Measurements from ENCODE around the gene NFE2L3.

Gene NFE2L3

DNA sequence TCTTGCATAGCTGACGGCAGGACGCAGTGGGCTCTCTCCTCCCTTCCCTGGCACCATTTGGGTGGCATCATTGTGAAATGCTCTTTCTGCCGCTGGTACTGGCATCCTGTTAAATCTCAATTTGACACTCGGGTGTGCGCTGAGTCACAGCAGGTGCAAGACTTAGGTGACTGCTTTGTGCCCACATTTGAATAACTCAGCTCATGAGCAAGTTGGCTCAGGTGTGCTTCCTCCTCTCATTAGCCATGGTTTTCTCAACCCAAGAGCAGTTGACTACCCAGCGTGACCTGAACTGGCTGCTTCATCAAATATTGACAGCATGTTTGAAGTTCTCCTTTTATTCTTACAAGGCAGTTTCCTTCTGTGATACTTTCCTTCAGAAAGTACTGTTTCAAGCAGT, 24.6 kb upstream of the NFE2L3 start:
- no peak overlapping the region for H3K4me3 ChIP-seq (ENCODE audit: low read length)
- no peaks in the 10 kb centered on the region for H3K4me1 ChIP-seq (ENCODE audit: control insufficient read depth, insufficient read depth, low read length)
- no peaks in the 10 kb centered on the region for H3K27me3 ChIP-seq (ENCODE audit: control insufficient read depth, insufficient read depth, low read length)
- no peak overlapping the region for H3K27ac ChIP-seq (ENCODE audit: low read length)
- DNase-seq (ENCODE audit: low read depth, low spot score) = no peak
- H3K9me3 ChIP-seq (ENCODE audit: control insufficient read depth, insufficient read depth, low read length) = no peaks in the 10 kb centered on the region
- WGBS (ENCODE audit: insufficient coverage, insufficient read length) = no CpG with 5 or more reads among the region's 6 CpGs
- no peaks in the 10 kb centered on the region for H3K36me3 ChIP-seq (ENCODE audit: control insufficient read depth, insufficient read depth, low read length)

DNA sequence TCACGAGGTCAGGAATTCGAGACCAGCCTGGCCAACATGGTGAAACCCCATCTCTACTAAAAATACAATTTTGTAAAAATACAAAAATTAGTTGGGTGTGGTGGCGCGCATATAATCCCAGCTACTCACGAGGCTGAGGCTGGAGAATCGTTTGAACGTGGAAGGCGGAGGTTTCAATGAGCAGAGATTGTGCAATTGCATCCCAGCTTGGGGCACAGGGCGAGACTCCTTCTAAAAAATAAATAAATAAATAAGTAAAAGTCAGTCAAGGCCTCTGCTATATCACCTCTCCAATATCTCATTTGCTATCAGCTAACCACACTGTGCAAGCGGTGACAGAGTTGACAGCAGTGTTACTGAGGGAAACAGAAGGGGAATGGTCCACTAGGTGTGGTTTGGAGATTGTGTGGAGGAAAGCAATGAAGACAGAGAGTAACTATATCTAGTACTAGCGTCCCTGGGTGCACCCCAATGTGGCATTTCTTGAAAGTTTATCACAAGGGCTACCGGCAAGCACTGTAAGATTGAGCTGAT, 20.9 kb upstream of the NFE2L3 start:
- Histone ChIP-seq H3K36me3 (ENCODE audit: control insufficient read depth, insufficient read depth, low read length) (no peaks in the 10 kb centered on the region), H3K4me1 (ENCODE audit: control insufficient read depth, insufficient read depth, low read length) (no peaks in the 10 kb centered on the region), H3K9me3 (ENCODE audit: control insufficient read depth, insufficient read depth, low read length) (no peaks in the 10 kb centered on the region), H3K4me3 (ENCODE audit: low read length) (no peak overlapping the region), H3K27ac (ENCODE audit: low read length) (no peak overlapping the region), H3K27me3 (ENCODE audit: control insufficient read depth, insufficient read depth, low read length) (no peaks in the 10 kb centered on the region)
- WGBS (ENCODE audit: insufficient coverage, insufficient read length) = no CpG with 5 or more reads among the region's 12 CpGs
- DNase-seq (ENCODE audit: low read depth, low spot score) = no peak

DNA sequence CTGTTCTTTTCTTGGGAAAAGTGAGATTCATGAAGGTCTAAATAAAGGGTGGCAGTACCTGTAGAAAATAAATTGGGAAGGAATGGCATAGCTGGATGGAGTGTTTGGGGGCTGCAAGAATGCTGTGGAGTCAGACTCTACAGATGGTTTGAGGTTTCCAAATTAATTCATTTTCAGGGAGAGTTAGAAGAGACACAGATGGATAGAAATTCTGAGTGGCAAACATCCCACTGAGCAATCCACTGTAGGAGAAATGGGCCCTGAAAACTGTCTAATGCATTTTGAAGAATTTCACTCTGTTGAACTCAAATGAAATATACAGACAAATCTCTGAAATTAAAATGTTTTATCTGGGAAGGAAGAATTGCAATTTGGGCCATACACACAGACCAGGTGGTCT, 16.9 kb upstream of the NFE2L3 start:
- no peaks in the 10 kb centered on the region for H3K36me3 ChIP-seq (ENCODE audit: control insufficient read depth, insufficient read depth, low read length)
- no peaks in the 10 kb centered on the region for H3K27me3 ChIP-seq (ENCODE audit: control insufficient read depth, insufficient read depth, low read length)
- H3K9me3 ChIP-seq (ENCODE audit: control insufficient read depth, insufficient read depth, low read length) = no peaks in the 10 kb centered on the region
- H3K4me1 ChIP-seq (ENCODE audit: control insufficient read depth, insufficient read depth, low read length) = no peaks in the 10 kb centered on the region
- H3K27ac ChIP-seq (ENCODE audit: low read length) = no peak overlapping the region
- no peak for DNase-seq (ENCODE audit: low read depth, low spot score)
- H3K4me3 ChIP-seq (ENCODE audit: low read length) = no peak overlapping the region

DNA sequence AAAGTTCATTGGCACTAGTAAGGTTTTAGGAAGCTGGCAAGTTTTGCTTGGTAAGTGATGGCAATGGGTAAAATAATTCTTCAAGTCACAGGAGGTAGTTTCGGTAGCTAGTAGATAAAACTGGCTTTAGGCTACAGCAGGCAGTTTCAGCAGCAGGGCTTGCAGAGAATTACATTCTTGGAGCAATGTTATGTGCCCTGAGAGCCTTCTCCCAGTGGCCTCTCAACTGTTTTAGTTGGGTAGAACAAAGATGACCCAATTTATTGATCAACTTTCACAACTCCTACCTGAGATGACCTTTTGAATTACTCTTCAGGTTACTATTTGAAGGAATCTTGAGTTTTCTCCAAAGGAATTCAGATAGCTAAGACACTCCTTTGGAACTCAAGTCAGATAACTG, 16.4 kb upstream of the NFE2L3 start:
- H3K9me3 ChIP-seq (ENCODE audit: control insufficient read depth, insufficient read depth, low read length) = no peaks in the 10 kb centered on the region
- WGBS (ENCODE audit: insufficient coverage, insufficient read length) = no CpG with 5 or more reads among the region's 1 CpG
- H3K4me3 ChIP-seq (ENCODE audit: low read length) = no peak overlapping the region
- no peak for DNase-seq (ENCODE audit: low read depth, low spot score)
- H3K27ac ChIP-seq (ENCODE audit: low read length) = no peak overlapping the region
- no peaks in the 10 kb centered on the region for H3K27me3 ChIP-seq (ENCODE audit: control insufficient read depth, insufficient read depth, low read length)
- H3K4me1 ChIP-seq (ENCODE audit: control insufficient read depth, insufficient read depth, low read length) = no peaks in the 10 kb centered on the region
- H3K36me3 ChIP-seq (ENCODE audit: control insufficient read depth, insufficient read depth, low read length) = no peaks in the 10 kb centered on the region

DNA sequence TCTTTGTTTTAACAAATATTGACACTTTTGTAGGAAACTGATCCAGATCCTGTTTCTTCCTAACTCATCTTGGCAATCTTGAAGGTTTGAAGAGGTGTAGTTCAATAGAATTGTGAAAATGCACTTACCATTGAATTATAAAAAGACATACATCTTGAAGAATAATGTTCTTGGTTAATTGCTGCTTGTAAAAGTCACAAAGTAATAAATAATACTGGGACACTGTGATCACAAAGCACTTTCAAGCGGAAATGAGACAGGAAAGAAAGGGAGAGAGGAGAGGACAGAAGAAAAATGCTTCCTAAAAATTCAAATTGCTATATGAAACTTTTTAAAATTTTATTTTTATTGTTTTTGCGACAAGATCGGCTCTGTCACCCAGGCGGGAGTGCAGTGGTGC, 15.2 kb upstream of the NFE2L3 start:
- H3K4me1 ChIP-seq (ENCODE audit: control insufficient read depth, insufficient read depth, low read length) = no peaks in the 10 kb centered on the region

DNA sequence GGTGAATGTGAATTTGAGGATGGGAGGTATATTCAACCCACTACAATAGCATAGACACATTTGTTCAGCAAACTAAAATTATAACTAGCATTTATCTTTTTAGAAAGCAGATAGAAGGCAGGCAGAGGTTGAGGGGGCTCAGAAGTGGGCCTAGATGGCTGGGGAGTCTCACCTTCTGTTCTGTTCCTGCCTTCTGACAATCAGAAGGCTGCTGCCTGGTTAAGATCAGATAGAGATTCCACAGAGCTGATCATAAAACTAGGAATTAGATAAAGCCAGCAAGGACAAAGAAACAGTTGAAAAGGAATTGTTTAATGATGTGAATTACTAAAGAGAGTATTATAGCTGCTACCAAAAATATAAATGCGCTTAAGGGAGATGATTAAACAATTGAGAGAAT, 11.6 kb upstream of the NFE2L3 start:
- Histone ChIP-seq H3K27ac (ENCODE audit: low read length) (no peak overlapping the region), H3K9me3 (ENCODE audit: control insufficient read depth, insufficient read depth, low read length) (no peaks in the 10 kb centered on the region), H3K27me3 (ENCODE audit: control insufficient read depth, insufficient read depth, low read length) (no peaks in the 10 kb centered on the region), H3K36me3 (ENCODE audit: control insufficient read depth, insufficient read depth, low read length) (no peaks in the 10 kb centered on the region), H3K4me3 (ENCODE audit: low read length) (no peak overlapping the region), H3K4me1 (ENCODE audit: control insufficient read depth, insufficient read depth, low read length) (no peaks in the 10 kb centered on the region)
- no peak for DNase-seq (ENCODE audit: low read depth, low spot score)
- no CpG with 5 or more reads among the region's 1 CpG for WGBS (ENCODE audit: insufficient coverage, insufficient read length)

More for the DNA sequence above, 15.2 kb upstream of the NFE2L3 start:
- Histone ChIP-seq H3K4me3 (ENCODE audit: low read length) (no peak overlapping the region), H3K27me3 (ENCODE audit: control insufficient read depth, insufficient read depth, low read length) (no peaks in the 10 kb centered on the region), H3K27ac (ENCODE audit: low read length) (no peak overlapping the region), H3K9me3 (ENCODE audit: control insufficient read depth, insufficient read depth, low read length) (no peaks in the 10 kb centered on the region), H3K36me3 (ENCODE audit: control insufficient read depth, insufficient read depth, low read length) (no peaks in the 10 kb centered on the region)
- WGBS (ENCODE audit: insufficient coverage, insufficient read length) = no CpG with 5 or more reads among the region's 4 CpGs
- no peak for DNase-seq (ENCODE audit: low read depth, low spot score)

DNA sequence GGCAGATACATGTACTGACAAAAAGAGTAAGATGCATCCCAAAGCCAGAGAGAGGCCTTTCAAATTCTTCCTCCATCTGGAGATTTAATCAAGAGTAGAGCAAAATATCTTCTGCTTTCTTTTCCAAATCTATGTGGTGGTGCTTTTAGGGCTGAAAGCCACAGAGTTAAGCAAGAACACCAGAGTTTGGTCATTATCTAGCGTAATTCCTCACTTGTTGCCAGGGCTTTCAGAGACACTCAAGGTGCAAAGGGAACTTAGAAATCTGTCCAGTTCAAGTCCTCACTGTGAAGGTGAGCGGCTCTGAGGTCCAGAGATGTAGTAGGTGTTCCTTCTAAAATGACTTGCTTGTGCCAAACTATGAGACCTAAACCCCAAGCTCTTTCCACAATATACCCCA, 10.9 kb upstream of the NFE2L3 start:
- Histone ChIP-seq H3K27me3 (ENCODE audit: control insufficient read depth, insufficient read depth, low read length) (no peaks in the 10 kb centered on the region), H3K36me3 (ENCODE audit: control insufficient read depth, insufficient read depth, low read length) (no peaks in the 10 kb centered on the region), H3K4me1 (ENCODE audit: control insufficient read depth, insufficient read depth, low read length) (no peaks in the 10 kb centered on the region), H3K27ac (ENCODE audit: low read length) (no peak overlapping the region), H3K4me3 (ENCODE audit: low read length) (no peak overlapping the region), H3K9me3 (ENCODE audit: control insufficient read depth, insufficient read depth, low read length) (no peaks in the 10 kb centered on the region)
- DNase-seq (ENCODE audit: low read depth, low spot score) = no peak
- WGBS (ENCODE audit: insufficient coverage, insufficient read length) = no CpG with 5 or more reads among the region's 2 CpGs

DNA sequence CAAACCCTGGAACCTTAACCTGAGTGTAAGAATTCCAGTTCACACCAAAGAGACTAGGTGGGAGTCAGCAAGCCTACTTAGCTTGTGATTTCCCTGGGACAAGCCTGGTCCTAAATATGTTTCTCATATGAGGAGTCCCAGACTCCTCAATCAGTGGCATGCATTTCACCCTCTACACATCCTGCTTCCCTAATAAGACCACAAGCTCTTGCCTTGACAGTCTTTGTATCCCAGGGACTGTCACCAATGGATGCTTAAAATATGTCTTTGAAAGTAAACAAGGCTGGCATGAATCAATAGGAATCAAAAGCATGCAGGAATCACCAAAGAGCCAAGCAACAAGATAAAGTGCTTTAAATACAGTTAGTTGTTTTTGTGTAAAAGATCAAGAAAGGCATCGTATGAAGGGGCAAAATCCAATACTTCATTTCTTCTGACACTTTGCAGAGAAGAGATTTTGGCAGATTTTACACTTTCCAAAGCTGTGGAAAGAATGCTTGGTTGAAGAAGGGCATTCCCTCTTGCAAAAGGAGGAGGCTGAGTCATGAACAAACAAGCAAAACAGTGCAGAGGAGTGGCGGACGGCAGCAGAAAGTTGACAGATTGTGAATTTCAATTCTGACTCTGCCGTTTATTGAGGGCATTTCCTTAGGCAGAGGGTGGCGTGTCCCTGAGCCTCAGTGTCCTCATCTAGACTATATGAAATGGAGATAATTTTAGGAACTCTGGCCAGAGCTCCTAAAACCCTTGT, 8.5 kb upstream of the NFE2L3 start:
- no CpG with 5 or more reads among the region's 5 CpGs for WGBS (ENCODE audit: insufficient coverage, insufficient read length)
- Histone ChIP-seq H3K9me3 (ENCODE audit: control insufficient read depth, insufficient read depth, low read length) (peaks cover 2% of the 10 kb centered on the region; the same call in 1 of the 2 replicates), H3K4me1 (ENCODE audit: control insufficient read depth, insufficient read depth, low read length) (no peaks in the 10 kb centered on the region), H3K4me3 (ENCODE audit: low read length) (no peak overlapping the region), H3K36me3 (ENCODE audit: control insufficient read depth, insufficient read depth, low read length) (no peaks in the 10 kb centered on the region), H3K27me3 (ENCODE audit: control insufficient read depth, insufficient read depth, low read length) (no peaks in the 10 kb centered on the region), H3K27ac (ENCODE audit: low read length) (no peak overlapping the region)
- DNase-seq (ENCODE audit: low read depth, low spot score) = no peak

DNA sequence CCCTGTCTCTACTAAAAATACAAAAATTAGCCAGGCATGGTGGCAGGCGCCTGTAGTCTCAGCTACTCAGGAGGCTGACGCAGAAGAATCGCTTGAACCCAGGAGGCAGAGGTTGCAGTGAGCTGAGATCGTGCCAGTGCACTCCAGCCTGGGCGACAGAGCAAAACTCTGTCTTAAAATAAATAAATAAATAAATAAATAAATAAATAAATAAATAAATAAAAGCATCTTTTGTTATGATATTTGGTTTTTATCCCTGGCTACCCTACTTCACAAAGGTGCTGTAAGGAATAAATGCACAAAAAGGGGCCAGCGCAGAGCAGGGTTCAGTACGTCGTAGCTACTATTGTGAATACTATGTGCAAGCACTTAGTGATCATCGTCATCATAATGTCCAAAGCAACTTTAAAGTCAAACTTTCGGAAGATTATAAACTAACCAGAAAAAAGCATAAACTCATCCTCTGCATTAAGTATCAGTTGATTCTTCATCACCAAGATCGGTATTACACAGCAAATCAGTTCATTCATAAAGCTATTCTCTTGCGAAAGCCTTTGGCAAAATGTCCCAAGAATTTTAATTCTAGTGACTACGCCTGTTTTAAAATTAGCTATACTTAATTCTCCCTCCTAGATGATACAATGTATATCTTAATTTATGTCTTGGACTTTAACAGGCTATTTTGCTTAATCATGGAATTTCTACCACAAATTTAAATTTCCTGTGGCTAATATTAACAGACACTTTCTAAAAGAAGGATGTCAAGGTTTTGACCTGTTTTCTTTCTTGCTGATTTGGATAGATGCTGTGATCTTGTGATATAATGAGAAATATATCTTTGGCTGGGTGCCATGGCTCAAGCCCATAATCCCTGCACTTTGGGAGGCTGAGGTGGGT, 7.6 kb upstream of the NFE2L3 start:
- Histone ChIP-seq H3K4me3 (ENCODE audit: low read length) (no peak overlapping the region), H3K27ac (ENCODE audit: low read length) (no peak overlapping the region), H3K9me3 (ENCODE audit: control insufficient read depth, insufficient read depth, low read length) (peaks cover 2% of the 10 kb centered on the region; the same call in 1 of the 2 replicates), H3K36me3 (ENCODE audit: control insufficient read depth, insufficient read depth, low read length) (no peaks in the 10 kb centered on the region), H3K4me1 (ENCODE audit: control insufficient read depth, insufficient read depth, low read length) (no peaks in the 10 kb centered on the region), H3K27me3 (ENCODE audit: control insufficient read depth, insufficient read depth, low read length) (no peaks in the 10 kb centered on the region)
- DNase-seq (ENCODE audit: low read depth, low spot score) = no peak
- no CpG with 5 or more reads among the region's 13 CpGs for WGBS (ENCODE audit: insufficient coverage, insufficient read length)

DNA sequence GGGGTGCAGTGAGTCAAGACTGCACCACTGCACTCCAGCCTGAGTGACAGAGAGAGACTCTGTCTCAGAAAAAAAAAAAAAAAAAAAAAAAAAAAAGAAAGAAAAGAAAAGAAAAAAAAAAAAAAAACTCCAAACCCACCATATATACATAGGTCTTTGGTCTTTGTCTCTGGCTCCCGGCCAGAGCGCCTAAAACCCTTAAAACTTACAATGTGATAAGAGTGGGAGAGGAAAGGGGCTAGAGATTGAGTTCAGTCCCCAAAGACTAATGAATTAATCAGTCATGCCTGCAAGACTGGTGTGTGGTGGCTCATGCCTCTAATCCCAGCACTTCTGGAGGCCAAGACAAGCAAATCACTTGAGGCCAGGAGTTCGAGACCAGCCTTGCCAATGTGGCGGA, 6.8 kb upstream of the NFE2L3 start:
- DNase-seq (ENCODE audit: low read depth, low spot score) = no peak
- peaks cover 2% of the 10 kb centered on the region; the same call in 1 of the 2 replicates for H3K9me3 ChIP-seq (ENCODE audit: control insufficient read depth, insufficient read depth, low read length)
- H3K4me3 ChIP-seq (ENCODE audit: low read length) = no peak overlapping the region
- H3K27me3 ChIP-seq (ENCODE audit: control insufficient read depth, insufficient read depth, low read length) = no peaks in the 10 kb centered on the region
- H3K27ac ChIP-seq (ENCODE audit: low read length) = no peak overlapping the region
- H3K36me3 ChIP-seq (ENCODE audit: control insufficient read depth, insufficient read depth, low read length) = no peaks in the 10 kb centered on the region
- no CpG with 5 or more reads among the region's 4 CpGs for WGBS (ENCODE audit: insufficient coverage, insufficient read length)
- H3K4me1 ChIP-seq (ENCODE audit: control insufficient read depth, insufficient read depth, low read length) = no peaks in the 10 kb centered on the region
